ENCODE measurements around the gene ENTPD1.

GRCh38 chr10:95788830-95789229 is 32.9 kb downstream of the ENTPD1 start:
- TF ChIP-seq CTCF (IDR thresholded peaks at IDR 0.05; ENCODE audit: low read depth, low read length) (no peak), EZH2phosphoT487 (IDR thresholded peaks at IDR 0.05; ENCODE audit: low read depth) (no peak)
